HepG2 (cell line): ENCODE data around the gene COX6B1. TPM values are rescaled to one million over a fixed set of nuclear protein-coding genes. Genes with fewer than 3 reads are reported as not detected.

Source experiments
- polyA plus RNA-seq, 8 experiments: library from polyadenylated mRNA; depleted of rRNA in 3 of 8; stranded (reverse) in 7 of 8; unstranded in 1 of 8; fragments of >200 nt; fragmentation: Illumina TruSeq in 4 of 8; extraction: Trizol in 4 of 8; gene quantifications; 2 replicates each; pipeline versions ENCODE4 v1.2.1 to v1.2.3, GENCODE V29; 2011 to 2016; ENCODE audit warnings: low read depth in 4 of 8, missing spikeins in 1 of 8, mixed read lengths in 1 of 8; ENCODE audit not compliant: insufficient read depth in 1 of 8
- total RNA-seq, 5 experiments: library from RNA; depleted of rRNA; stranded (reverse); fragments of >200 nt; fragmentation: Illumina TruSeq; extraction: Trizol; gene quantifications; 2 replicates each; pipeline ENCODE4 v1.2.3, GENCODE V29; 2016; ENCODE audit warnings: low read depth in 1 of 5

COX6B1 gene
- total and polyA plus RNA-seq, 2 of the 13 experiments (the other 11 are each of a cell fraction or from before 2014, with no cell fraction given) = 481 to 487 TPM

Other genes starting within 250 kb of the COX6B1 start
- not detected in 2 replicates for gene FFAR2, start 200.1 kb upstream of the COX6B1 start, total RNA-seq (2016; rRNA removed; fragmentation: Illumina TruSeq; extraction: Trizol)
- 0.12 and 0.30 TPM in 2 replicates for gene FFAR2, start 200.1 kb upstream of the COX6B1 start, polyA plus RNA-seq (2011; rRNA removed)
- gene KRTDAP, start 157.9 kb upstream of the COX6B1 start, total RNA-seq (2016; rRNA removed; fragmentation: Illumina TruSeq; extraction: Trizol) = 0.86 TPM in 1 of 2 replicates, not detected in the other
- 0.67 and 1.5 TPM in 2 replicates for gene KRTDAP, start 157.9 kb upstream of the COX6B1 start, polyA plus RNA-seq (2011; rRNA removed)
- 57.0 and 57.1 TPM in 2 replicates for gene DMKN, start 134.7 kb upstream of the COX6B1 start, total RNA-seq (2016; rRNA removed; fragmentation: Illumina TruSeq; extraction: Trizol)
- 50.8 and 71.8 TPM in 2 replicates for gene DMKN, start 134.7 kb upstream of the COX6B1 start, polyA plus RNA-seq (2011; rRNA removed)
- not detected in 2 replicates for gene SBSN, start 120.0 kb upstream of the COX6B1 start, total RNA-seq (2016; rRNA removed; fragmentation: Illumina TruSeq; extraction: Trizol)
- not detected in 2 replicates for gene SBSN, start 120.0 kb upstream of the COX6B1 start, polyA plus RNA-seq (2011; rRNA removed)
- not detected in 2 replicates for gene GAPDHS, start 114.9 kb upstream of the COX6B1 start, total RNA-seq (2016; rRNA removed; fragmentation: Illumina TruSeq; extraction: Trizol)
- 0.09 TPM in 1 of 2 replicates, not detected in the other for gene GAPDHS, start 114.9 kb upstream of the COX6B1 start, polyA plus RNA-seq (2011; rRNA removed)
- gene TMEM147, start 102.7 kb upstream of the COX6B1 start, total RNA-seq (2016; rRNA removed; fragmentation: Illumina TruSeq; extraction: Trizol) = 85.8 and 141 TPM in 2 replicates
- gene TMEM147, start 102.7 kb upstream of the COX6B1 start, polyA plus RNA-seq (2011; rRNA removed) = 176 and 188 TPM in 2 replicates
- 0.11 TPM in 1 of 2 replicates, not detected in the other for gene ATP4A, start 84.7 kb upstream of the COX6B1 start, total RNA-seq (2016; rRNA removed; fragmentation: Illumina TruSeq; extraction: Trizol)
- gene ATP4A, start 84.7 kb upstream of the COX6B1 start, polyA plus RNA-seq (2011; rRNA removed) = 0.08 and 0.09 TPM in 2 replicates
- gene PMIS2, start 62.1 kb upstream of the COX6B1 start, total RNA-seq (2016; rRNA removed; fragmentation: Illumina TruSeq; extraction: Trizol) = not detected in 2 replicates
- gene PMIS2, start 62.1 kb upstream of the COX6B1 start, polyA plus RNA-seq (2011; rRNA removed) = not detected in 2 replicates
- gene HAUS5, start 35.6 kb upstream of the COX6B1 start, total RNA-seq (2016; rRNA removed; fragmentation: Illumina TruSeq; extraction: Trizol) = 9.2 and 17.7 TPM in 2 replicates
- gene HAUS5, start 35.6 kb upstream of the COX6B1 start, polyA plus RNA-seq (2011; rRNA removed) = 10.3 and 11.1 TPM in 2 replicates
- 49.7 and 55.3 TPM in 2 replicates for gene RBM42, start 19.3 kb upstream of the COX6B1 start, total RNA-seq (2016; rRNA removed; fragmentation: Illumina TruSeq; extraction: Trizol)
- 27.2 and 30.6 TPM in 2 replicates for gene RBM42, start 19.3 kb upstream of the COX6B1 start, polyA plus RNA-seq (2011; rRNA removed)
- gene ETV2, start 6.6 kb upstream of the COX6B1 start, total RNA-seq (2016; rRNA removed; fragmentation: Illumina TruSeq; extraction: Trizol) = 0.20 and 0.46 TPM in 2 replicates
- gene ETV2, start 6.6 kb upstream of the COX6B1 start, polyA plus RNA-seq (2011; rRNA removed) = 0.07 and 0.18 TPM in 2 replicates
- not detected in 2 replicates for gene UPK1A, start 18.2 kb downstream of the COX6B1 start, total RNA-seq (2016; rRNA removed; fragmentation: Illumina TruSeq; extraction: Trizol)
- 2.5 and 2.9 TPM in 2 replicates for gene UPK1A, start 18.2 kb downstream of the COX6B1 start, polyA plus RNA-seq (2011; rRNA removed)
- not detected in 2 replicates for gene ZBTB32, start 56.2 kb downstream of the COX6B1 start, total RNA-seq (2016; rRNA removed; fragmentation: Illumina TruSeq; extraction: Trizol)
- not detected in 2 replicates for gene ZBTB32, start 56.2 kb downstream of the COX6B1 start, polyA plus RNA-seq (2011; rRNA removed)
- gene KMT2B, start 69.7 kb downstream of the COX6B1 start, total RNA-seq (2016; rRNA removed; fragmentation: Illumina TruSeq; extraction: Trizol) = 6.2 TPM in 2 replicates
- gene KMT2B, start 69.7 kb downstream of the COX6B1 start, polyA plus RNA-seq (2011; rRNA removed) = 16.9 and 19.2 TPM in 2 replicates
- 3.4 and 5.4 TPM in 2 replicates for gene IGFLR1, start 94.1 kb downstream of the COX6B1 start, total RNA-seq (2016; rRNA removed; fragmentation: Illumina TruSeq; extraction: Trizol)
- 7.4 and 8.9 TPM in 2 replicates for gene IGFLR1, start 94.1 kb downstream of the COX6B1 start, polyA plus RNA-seq (2011; rRNA removed)
- 4.7 and 7.9 TPM in 2 replicates for gene U2AF1L4, start 97.1 kb downstream of the COX6B1 start, total RNA-seq (2016; rRNA removed; fragmentation: Illumina TruSeq; extraction: Trizol)
- gene U2AF1L4, start 97.1 kb downstream of the COX6B1 start, polyA plus RNA-seq (2011; rRNA removed) = 14.2 and 15.4 TPM in 2 replicates
- 20.0 and 34.2 TPM in 2 replicates for gene PSENEN, start 97.3 kb downstream of the COX6B1 start, total RNA-seq (2016; rRNA removed; fragmentation: Illumina TruSeq; extraction: Trizol)
- gene PSENEN, start 97.3 kb downstream of the COX6B1 start, polyA plus RNA-seq (2011; rRNA removed) = 16.9 and 22.6 TPM in 2 replicates
- 3.5 and 6.3 TPM in 2 replicates for gene LIN37, start 100.3 kb downstream of the COX6B1 start, total RNA-seq (2016; rRNA removed; fragmentation: Illumina TruSeq; extraction: Trizol)
- 8.7 and 8.9 TPM in 2 replicates for gene LIN37, start 100.3 kb downstream of the COX6B1 start, polyA plus RNA-seq (2011; rRNA removed)
- not detected in 2 replicates for gene HSPB6, start 108.7 kb downstream of the COX6B1 start, total RNA-seq (2016; rRNA removed; fragmentation: Illumina TruSeq; extraction: Trizol)
- gene HSPB6, start 108.7 kb downstream of the COX6B1 start, polyA plus RNA-seq (2011; rRNA removed) = 0.08 and 0.18 TPM in 2 replicates
- gene PROSER3, start 109.9 kb downstream of the COX6B1 start, total RNA-seq (2016; rRNA removed; fragmentation: Illumina TruSeq; extraction: Trizol) = 4.5 and 5.7 TPM in 2 replicates
- gene PROSER3, start 109.9 kb downstream of the COX6B1 start, polyA plus RNA-seq (2011; rRNA removed) = 5.1 and 6.2 TPM in 2 replicates
- 0.83 and 1.3 TPM in 2 replicates for gene ARHGAP33, start 127.2 kb downstream of the COX6B1 start, total RNA-seq (2016; rRNA removed; fragmentation: Illumina TruSeq; extraction: Trizol)
- 2.7 and 4.1 TPM in 2 replicates for gene ARHGAP33, start 127.2 kb downstream of the COX6B1 start, polyA plus RNA-seq (2011; rRNA removed)
- gene PRODH2, start 164.5 kb downstream of the COX6B1 start, total RNA-seq (2016; rRNA removed; fragmentation: Illumina TruSeq; extraction: Trizol) = 42.0 and 86.7 TPM in 2 replicates
- 118 and 171 TPM in 2 replicates for gene PRODH2, start 164.5 kb downstream of the COX6B1 start, polyA plus RNA-seq (2011; rRNA removed)
- gene NPHS1, start 204.2 kb downstream of the COX6B1 start, total RNA-seq (2016; rRNA removed; fragmentation: Illumina TruSeq; extraction: Trizol) = not detected in 2 replicates
- 0.01 TPM in 1 of 2 replicates, not detected in the other for gene NPHS1, start 204.2 kb downstream of the COX6B1 start, polyA plus RNA-seq (2011; rRNA removed)
- gene KIRREL2, start 208.6 kb downstream of the COX6B1 start, total RNA-seq (2016; rRNA removed; fragmentation: Illumina TruSeq; extraction: Trizol) = 2.2 and 2.4 TPM in 2 replicates
- gene KIRREL2, start 208.6 kb downstream of the COX6B1 start, polyA plus RNA-seq (2011; rRNA removed) = 0.17 and 0.18 TPM in 2 replicates
- 2.3 and 2.9 TPM in 2 replicates for gene APLP1, start 220.3 kb downstream of the COX6B1 start, total RNA-seq (2016; rRNA removed; fragmentation: Illumina TruSeq; extraction: Trizol)
- 2.0 and 3.1 TPM in 2 replicates for gene APLP1, start 220.3 kb downstream of the COX6B1 start, polyA plus RNA-seq (2011; rRNA removed)